T47D (cell line): ENCODE data around the gene KRTAP19-4.
"Not testable (repeated sequence)": the region's sequence is repeated elsewhere in the genome, so short reads cannot be mapped to it uniquely, and the experiment has no call there.

ENCODE experiments used
- DNase-seq, 2 experiments: peaks; one replicate each; pipeline versions ENCODE4 v3.0.0 to v3.0.0-alpha.2; 2011 to 2012; ENCODE audit warnings: low read depth in 1 of 2, low spot score in 1 of 2
- JUND ChIP-seq: IDR thresholded peaks from 2 replicates; pipeline ENCODE4 v1.6.1; 2012; ENCODE audit warnings: low read depth
- in situ Hi-C: cut with HindIII; loops from 2 replicates; pipeline ENCODE4 v1.10.0; 2016; ENCODE audit warnings: low sequenced_read_pairs, low pct_unique_long_range_greater_than_20kb

KRTAP19-4 gene, protein sequence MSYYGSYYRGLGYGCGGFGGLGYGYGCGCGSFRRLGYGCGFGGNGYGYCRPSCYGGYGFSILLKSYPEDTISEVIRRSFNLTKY

DNA sequence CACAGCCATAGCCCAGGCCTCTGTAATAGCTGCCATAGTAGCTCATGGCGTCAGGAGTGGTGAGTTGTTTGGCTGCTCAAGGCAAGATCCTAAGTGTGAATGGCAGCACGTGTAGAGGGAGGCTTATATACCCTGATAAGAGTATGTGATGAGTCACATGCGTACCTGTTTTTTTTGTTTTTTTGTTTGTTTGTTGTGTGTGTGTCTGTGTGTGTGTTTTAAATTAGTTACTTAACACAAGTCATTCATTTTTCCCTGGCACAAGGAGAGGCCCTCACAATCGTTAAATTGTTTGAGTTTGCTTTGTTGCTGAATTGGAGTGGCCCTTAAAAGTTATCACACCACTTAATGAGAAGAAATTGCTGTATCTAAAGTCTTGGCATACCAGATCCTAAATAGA lies at the start of gene KRTAP19-4:
Gene KRTAP19-4, minus strand, starts transcription at position 101 of the 400 bp plus-strand sequence. Its CDS starts 55 bp downstream, at position 46.
- in situ Hi-C loops = no loop called here
- no peak for DNase-seq
- no peak for TF ChIP-seq JUND

- DNase-seq = no peak
- in situ Hi-C loops = no loop called here
- no peak for TF ChIP-seq JUND
Measured at GRCh38 chr21:30541764-30542163, 44.8 kb upstream of the KRTAP19-4 start, which contains the start of gene KRTAP19-6. TSS of gene KRTAP19-6 (minus strand) at chr21:30541864. CDS start at chr21:30541833, 31 bp downstream.

- TF ChIP-seq JUND = no peak
- in situ Hi-C loops = no loop called here
- no peak for DNase-seq
Measured at GRCh38 chr21:30518876-30519275, 21.9 kb upstream of the KRTAP19-4 start.

- in situ Hi-C loops = no loop called here
- no peak for DNase-seq
- TF ChIP-seq JUND = no peak
Measured at GRCh38 chr21:30515681-30516080, 18.7 kb upstream of the KRTAP19-4 start.

DNA sequence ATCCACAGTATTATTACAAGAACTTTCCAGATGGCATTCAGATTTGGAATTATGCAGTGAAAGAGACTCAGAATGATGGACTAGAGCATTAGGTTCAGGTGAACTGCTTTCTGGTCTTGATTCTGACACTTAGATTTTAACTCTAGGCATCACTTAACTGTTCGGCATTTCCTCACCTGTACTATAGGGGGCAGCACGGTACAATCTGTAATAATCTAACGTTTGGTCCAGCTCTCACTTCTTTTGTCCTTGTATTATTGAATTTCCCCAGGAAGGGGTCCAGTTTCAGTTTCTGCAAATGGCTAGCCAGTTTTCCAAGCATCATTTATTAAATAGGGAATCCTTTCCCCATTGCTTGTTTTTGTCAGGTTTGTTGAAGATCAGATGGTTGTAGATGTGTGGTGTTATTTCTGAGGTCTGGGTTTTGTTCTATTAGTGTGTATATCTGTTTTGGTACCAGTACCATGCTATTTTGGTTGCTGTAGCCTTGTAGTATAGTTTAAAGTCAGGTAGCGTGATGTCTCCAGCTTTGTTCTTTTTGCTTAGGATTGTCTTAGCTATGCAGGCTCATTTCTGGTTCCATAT lies 8.7 kb upstream of the KRTAP19-4 start:
- DNase-seq = peak in 1 of 2 experiments; percentile 53
- in situ Hi-C loops = not testable (repeated sequence)

DNA sequence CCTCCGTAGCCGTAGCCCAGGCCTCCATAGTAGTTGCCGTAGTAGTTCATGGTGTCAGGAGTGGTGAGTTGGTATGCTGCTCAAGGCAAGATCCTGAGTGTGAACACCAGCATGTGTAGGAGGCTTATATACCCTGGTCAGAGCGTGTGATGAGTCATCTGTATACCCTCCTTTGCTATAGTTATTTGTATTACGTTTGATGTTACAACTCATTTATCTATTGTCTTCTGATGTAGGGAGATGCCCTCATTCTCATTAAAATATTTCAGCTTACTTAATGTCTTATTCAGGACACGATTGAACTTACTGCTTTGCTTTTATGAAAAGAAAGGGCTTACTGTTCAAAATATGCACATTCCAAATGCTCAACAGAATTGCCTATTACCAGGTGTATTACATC lies 5.1 kb upstream of the KRTAP19-4 start, which contains the start of gene KRTAP19-5:
Gene KRTAP19-5, minus strand, starts transcription at position 101 of the 400 bp plus-strand sequence. Its CDS starts 51 bp downstream, at position 50.
- no peak for TF ChIP-seq JUND
- DNase-seq = no peak
- in situ Hi-C loops = no loop called here

DNA sequence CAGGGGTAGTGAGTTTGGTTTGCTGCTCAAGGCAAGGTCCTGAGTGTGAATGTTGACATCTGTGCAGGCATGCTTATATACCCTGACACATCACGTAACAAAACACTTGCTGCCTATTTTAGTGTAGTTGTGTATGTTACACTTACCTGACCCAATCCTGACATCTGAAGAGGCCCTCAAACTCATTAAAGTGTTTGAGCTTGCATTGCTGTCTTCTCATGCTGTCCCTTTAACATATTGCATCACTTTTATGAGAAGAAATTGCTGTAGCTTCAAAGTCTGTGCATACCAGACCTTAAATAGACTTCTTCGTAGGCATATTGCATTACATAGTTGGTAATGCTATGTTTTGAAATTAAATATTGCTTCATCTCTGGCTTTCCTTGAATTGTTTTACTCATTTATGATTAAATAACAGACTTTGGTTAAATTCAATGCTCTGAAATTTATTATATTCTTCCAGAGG lies 5.0 kb downstream of the KRTAP19-4 start, which contains the start of gene KRTAP19-3:
Gene KRTAP19-3, minus strand, starts transcription at position 51 of the 466 bp plus-strand sequence. CDS start 56 bp downstream, outside the sequence.
- in situ Hi-C loops = no loop called here
- no peak for TF ChIP-seq JUND
- no peak for DNase-seq

DNA sequence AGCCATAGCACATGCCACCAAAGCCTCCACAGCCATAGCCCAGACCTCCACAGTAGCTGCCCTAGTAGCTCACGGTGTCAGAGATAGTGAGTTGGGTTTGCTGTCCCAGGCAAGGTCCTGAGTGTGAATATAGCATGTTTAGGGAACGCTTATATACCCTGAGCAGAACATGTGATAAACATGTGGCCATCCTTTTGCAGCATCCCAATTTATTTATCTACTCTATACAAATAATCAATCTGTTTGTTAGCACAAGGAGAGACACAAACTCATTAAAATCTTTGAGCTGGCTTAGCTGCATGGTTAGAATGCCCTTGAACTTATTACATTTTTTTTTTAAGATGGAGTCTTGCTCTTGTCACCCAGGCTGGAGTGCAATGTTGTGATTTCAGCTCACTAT lies 9.6 kb downstream of the KRTAP19-4 start, which contains the start of gene KRTAP19-2:
Gene KRTAP19-2, minus strand, starts transcription at position 101 of the 400 bp plus-strand sequence. Its CDS starts 88 bp downstream, at position 13.
- DNase-seq = no peak
- in situ Hi-C loops = no loop called here
- no peak for TF ChIP-seq JUND

DNA sequence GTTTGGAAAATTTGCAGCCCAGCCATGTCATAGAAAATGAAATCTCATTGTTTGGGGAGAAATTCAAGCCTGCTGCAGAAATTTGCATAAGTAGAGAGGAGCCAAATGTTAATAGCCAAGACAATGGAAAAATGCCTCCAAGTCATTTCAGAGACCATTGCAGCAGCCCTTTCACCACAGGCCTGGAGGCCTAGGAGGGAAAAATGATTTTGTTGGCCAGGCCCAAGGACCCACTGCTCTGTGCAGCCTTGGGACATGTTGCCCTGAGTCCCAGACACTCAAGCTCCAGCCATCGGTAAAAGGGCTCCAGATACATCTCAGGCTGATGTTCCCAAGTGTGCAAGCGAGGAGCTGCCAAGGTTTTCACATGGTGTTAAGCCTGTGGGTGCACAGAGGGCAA lies 10.8 kb downstream of the KRTAP19-4 start:
- DNase-seq = no peak
- in situ Hi-C loops = no loop called here
- no peak for TF ChIP-seq JUND

GRCh38 chr21:30482130-30482529 lies 14.8 kb downstream of the KRTAP19-4 start:
- no peak for DNase-seq
- in situ Hi-C loops = no loop called here
- TF ChIP-seq JUND = no peak

DNA sequence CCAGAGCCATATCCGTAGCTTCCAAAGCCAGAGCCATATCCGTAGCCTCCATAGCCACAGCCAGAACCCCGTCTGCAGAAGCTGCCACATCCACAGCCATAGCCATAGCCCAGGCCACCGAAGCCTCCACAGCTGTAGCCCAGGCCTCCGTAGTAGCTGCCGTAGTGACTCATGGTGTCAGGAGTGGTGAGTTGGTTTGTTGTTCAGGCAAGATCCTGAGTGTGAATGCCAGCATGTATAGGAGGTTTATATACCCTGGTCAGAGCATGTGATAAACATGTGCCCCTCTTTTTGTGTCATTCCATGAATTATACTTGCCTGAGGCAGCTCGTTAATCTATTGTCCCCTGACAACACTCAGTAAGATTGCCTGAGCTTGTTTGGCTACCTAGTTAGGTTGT lies 16.8 kb downstream of the KRTAP19-4 start, which contains the start of gene KRTAP19-1:
Gene KRTAP19-1, minus strand, starts transcription at position 223 of the 400 bp plus-strand sequence. Its CDS starts 50 bp downstream, at position 173.
- in situ Hi-C loops = no loop called here
- no peak for DNase-seq
- no peak for TF ChIP-seq JUND

DNA sequence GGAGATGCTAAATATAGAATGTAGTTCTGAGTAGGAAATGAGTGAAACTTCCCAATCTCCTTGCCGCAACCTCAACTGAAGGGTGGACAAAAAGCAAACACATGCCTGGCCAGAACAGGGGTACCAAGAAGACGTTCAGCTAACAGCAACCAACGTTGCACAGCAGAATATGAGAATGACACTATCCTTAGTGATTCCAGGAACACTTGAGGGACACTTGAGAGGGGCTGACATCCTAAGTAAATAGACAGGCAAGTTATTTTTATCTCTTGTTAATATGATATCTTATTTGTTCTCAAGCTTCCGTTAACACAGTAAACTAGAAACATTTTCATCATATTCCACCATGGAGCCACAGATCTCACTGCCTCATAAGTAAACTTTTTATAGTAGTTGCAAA lies 17.7 kb downstream of the KRTAP19-4 start:
- no peak for TF ChIP-seq JUND

DNA sequence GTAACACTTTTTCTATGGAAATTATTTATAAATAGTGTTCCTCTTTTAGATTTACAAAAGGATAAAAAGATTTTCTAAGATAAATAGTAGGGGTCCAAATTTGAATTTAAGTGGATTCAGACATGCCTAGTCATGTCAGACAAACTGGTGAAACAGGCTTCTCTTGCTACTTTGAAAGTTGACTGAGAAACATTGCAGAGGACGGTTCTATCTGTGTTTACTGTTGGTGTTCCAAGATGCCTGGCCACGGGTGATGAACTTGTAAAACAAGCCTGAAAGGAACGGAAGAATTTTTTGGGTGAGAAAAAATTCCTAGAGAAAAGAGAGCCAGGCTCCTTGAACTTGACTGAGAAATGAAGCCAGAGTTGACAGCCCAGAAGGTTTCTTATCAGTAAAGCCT lies 19.0 kb downstream of the KRTAP19-4 start:
- in situ Hi-C loops = no loop called here
- TF ChIP-seq JUND = no peak
- DNase-seq = peak in 1 of 2 experiments; percentile 72

More for the DNA sequence above, 17.7 kb downstream of the KRTAP19-4 start:
- no peak for DNase-seq
- in situ Hi-C loops = no loop called here
